Glomerular endothelial cell (primary cell): ENCODE data around the gene ST6GAL1. TPM values are rescaled to one million over a fixed set of nuclear protein-coding genes. Genes with fewer than 3 reads are reported as not detected.

Source experiments
- DNase-seq: peaks from one replicate; pipeline ENCODE4 v3.0.0-alpha.2; 2011; ENCODE audit warnings: low read depth, low spot score; ENCODE audit errors: extremely low read depth
- total RNA-seq: library from RNA; depleted of rRNA; stranded (reverse); fragments of >200 nt; gene quantifications from 2 replicates; pipeline ENCODE4 v1.2.3, GENCODE V29; 2015

ST6GAL1 gene
- total RNA-seq, 1 donor from 2014 or later, result 81.4 TPM

DNA sequence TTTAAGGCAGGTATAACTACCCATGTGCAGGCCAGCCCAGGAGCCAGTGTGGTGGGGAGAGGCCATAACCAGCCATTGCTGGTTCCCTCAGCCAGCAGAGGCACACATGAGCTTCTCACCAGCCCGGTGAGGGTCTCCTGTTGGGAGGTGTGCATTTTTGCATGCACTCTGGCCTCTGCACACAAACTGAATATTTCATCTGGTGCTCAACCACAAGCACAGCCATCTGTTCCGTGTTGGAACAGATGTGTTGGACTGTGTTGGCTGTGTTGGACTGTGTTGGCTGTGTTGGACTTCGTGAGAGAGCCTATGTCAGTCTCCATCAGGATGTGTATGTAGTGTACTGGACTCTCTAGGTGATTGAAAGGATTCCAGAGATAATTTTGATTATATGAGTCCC, 141.8 kb downstream of the ST6GAL1 start:
- no peak for DNase-seq

DNA sequence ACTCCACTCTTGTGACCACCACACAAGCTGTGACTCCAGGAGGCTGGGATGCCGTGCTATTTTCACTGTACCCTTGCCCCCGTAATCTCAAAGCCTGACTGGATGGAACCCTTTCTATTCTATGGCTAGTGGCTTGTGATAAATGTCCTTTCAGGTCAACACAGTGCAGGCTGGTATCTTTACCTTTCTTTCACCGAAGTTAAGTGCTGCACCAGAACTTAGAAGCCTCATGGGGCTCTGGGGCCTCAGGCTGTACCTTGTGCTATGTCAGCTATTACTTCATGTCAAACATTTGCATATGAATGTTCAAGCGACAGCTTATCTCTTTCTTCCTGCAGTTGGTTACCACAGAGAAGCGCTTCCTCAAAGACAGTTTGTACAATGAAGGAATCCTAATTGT, 142.2 kb downstream of the ST6GAL1 start:
- no peak for DNase-seq

DNA sequence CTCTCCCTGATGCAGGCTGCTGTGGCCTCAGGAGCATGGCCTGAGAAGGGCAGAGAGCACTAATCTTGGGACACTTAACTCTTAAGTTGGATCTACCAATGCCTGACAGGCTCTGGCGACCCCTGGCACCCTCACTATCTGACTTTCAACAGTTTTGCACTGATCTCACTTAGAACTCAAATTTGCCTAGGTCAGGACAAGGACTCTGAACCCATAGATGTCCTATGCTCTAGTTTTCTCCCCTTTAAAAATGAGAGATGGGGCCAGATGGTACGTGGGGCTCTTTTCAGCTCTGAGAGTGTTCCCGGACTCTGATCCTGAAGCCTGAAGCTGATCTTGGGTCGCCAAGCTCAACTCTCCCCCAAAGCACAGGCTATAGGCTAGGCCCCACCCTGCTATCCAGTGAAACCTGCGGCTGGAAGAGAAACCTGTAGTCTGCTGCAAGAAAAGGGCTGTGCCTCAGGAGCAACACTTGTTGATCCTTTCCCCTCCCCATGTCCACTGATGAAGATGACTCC, 143.3 kb downstream of the ST6GAL1 start:
- DNase-seq, result no peak

GRCh38 chr3:187074846-187075245, 144.5 kb downstream of the ST6GAL1 start:
- DNase-seq, result no peak

GRCh38 chr3:187076297-187076696, 146.0 kb downstream of the ST6GAL1 start:
- DNase-seq, result no peak

- DNase-seq, result no peak
Measured at GRCh38 chr3:187077085-187077484, 146.8 kb downstream of the ST6GAL1 start.

DNA sequence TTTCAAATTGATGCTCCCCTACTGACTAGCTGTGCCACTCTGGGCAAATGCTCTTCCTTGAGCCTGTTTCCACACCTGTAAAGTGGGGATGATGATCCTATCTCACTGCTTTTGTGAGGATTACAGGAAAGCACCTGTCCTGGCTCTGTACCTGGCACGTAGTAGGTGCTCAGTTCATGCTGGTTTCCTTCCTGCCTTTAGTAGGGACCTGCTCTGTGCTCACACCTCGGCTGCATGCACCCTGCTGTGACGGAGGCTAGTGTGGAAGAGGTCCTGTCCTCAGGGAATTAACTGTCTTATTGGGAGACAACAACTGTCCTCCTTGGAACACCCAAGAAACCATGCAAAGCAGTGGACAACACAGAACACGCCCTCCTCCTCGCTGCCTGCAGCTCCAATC, 147.2 kb downstream of the ST6GAL1 start:
- no peak for DNase-seq

DNA sequence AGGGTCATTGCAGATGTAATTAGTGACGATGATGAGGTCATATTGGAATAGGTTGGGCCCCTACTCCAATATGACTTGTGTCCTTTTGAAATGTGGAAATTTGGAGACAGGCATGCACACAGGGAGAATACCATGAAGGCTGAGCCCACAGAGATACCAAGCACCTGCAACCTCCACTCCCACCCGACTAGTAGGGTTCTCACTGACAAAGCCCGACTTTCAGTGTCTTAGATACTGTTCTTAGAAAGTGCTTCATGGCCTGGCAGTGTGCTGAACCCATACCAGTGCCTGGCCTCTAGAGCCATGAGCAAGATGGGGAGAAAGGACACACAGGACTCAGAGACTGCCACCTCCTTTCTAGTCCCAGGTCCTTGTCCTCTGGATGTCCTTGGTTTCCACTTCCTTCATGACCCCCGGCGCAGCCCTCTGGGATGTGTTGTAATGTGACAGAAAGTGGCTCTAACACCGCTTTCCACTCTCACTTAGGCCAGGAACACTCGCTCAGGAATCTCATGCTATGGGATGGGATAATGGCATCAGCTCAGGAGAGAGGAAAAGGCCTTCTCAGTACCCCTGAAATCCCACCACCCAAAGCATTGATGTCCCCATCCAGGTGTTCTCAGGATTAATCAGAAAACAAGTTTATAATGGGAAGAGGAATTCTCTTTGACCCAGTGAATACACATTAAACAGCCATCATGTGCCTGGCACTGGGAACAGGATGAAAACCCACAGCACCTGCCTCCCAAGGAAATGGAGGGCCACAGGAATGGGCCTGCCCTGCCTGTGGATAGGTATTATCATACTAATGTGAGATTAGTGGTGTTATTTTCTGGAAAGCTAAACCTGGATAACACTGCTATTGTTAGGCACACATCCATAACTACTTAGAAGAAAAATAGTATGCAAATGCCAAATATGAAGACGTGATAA, 149.0 kb downstream of the ST6GAL1 start:
- no peak for DNase-seq

DNA sequence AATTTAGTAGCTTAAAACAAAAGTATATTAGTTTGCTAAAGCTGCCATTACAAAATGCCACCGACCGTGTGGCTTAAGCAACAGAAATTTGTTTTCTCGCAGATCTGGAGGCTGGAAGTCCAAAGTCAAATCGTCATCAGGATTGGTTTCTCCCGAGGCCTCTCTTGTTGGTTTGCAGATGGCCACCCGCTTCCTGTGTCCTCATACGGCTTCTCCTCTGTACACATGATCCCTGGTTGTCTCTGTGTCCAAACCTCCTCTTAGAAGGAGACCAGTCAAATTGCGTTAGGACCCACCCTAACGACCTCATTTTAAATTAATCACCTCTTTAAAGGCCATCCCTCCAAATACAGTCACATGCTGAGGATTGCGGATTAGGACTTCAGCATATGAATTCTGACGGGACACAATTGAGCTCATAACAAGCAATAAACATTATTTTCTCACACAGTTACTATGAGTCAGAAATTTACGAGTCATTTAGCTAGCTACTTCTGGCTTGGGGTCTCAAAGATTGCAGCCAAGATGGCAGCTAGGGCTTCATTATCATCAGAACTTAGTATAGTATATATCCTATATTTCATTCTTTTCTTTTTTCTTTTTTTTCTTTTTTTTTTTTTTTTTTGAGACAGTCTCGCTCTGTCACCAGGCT, 150.6 kb downstream of the ST6GAL1 start:
- no peak for DNase-seq

- no peak for DNase-seq
Measured at GRCh38 chr3:187082758-187083375, 152.5 kb downstream of the ST6GAL1 start.

DNA sequence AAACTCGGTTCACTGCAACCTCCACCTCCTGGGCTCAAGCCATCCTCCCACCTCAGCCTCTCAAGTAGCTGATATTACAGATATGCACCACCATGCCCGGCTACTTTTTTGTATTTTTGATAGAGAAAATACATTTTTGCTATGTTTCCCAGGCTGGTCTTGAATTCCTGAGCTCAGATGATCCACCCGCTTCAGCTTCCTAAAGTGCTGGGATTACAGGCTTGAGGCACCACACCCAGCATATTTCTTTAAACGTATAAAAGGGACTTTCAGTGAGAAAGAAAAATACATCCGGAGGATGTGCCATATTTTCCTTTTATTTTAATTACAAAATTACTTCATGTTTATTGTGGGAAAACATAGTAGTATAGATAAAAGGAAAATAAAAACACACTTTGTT, 153.8 kb downstream of the ST6GAL1 start:
- DNase-seq, result no peak

GRCh38 chr3:187084580-187084979, 154.3 kb downstream of the ST6GAL1 start:
- DNase-seq, result no peak

DNA sequence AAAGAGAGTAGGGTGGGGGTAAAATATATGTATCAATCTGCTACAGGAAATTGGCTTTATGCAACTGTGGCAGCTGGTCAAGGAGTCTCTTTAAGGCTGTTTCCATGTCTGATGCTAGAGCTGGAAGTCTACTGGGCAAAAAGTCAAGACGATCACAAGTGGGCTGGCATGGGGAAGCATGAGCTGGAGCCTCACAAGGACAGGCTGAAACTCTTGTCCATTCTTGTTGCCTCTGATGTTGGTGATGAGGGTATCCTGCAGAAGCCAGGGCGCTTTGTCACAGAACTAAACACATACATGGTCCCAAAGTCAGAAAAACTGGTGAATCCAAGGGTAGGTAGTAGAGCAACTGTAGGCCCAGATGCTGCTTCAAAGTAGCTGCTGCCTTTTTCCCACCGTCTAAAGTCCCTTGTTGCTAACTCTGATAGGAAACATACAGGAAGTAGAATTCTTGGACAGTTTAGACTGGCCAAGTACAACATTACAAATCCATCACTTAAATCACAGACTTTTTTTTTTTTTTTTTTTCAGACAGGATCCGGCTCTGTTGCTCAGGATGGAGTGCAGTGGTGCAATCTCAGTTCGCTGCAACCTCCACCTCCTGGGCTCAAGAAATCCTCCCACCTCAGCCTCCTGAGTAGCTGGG, 154.8 kb downstream of the ST6GAL1 start:
- DNase-seq, result no peak

- DNase-seq, result no peak
Measured at GRCh38 chr3:187085933-187086332, 155.6 kb downstream of the ST6GAL1 start.

DNA sequence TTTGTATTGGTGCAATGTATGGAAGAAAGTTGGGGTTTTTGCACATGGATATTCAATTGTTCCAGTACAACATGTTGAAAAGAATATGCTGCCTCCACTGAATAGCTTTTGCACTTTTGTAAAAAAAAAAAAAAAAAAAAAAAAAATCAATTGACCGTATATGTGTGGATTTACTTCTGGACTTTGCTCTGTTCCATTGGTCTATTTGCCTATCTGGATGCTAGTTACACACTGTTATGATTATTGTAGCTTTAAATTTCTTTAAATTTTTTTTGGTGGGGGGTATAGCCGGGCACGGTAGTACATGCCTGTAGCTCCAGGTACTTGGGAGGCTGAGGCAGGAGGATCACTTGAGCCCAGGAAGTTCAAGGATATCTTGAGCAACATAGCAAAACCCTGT, 156.5 kb downstream of the ST6GAL1 start:
- no peak for DNase-seq

DNA sequence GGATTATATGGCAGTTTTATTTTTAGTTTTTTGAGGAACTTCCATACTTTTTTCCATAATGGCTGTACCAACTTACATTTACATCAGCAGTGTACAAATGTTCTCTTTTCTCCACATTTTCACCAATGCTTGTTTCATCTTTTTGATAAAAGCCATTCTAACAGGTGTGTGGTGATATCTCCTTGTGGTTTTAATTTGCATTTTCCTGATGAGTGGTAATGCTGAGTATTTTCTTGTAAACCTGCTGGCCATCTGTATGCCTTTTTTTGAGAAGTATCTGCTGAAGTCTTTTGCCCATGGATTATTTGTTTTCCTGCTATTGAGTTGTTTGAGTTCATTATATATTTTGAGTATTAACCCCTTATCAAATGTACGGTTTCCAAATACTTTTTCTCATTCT, 158.4 kb downstream of the ST6GAL1 start:
- DNase-seq, result no peak

DNA sequence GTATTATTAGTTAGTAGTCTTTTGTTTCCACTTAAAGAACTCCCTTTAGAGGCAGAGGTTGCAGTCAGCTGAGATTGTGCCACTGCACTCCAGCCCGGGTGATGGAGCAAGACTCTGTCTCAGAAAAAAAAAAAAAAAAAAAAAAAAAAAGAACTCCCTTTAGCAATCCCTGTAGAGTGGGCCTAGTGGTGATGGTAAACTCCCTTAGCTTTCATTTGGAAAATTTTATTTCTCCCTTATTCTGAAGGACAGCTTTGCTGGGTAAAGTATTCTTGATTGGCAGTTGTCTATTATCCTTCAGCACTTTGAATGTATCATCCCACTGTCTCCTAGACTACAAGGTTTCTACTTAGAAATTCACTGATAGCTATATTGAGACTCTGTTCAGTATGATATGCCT, 163.0 kb downstream of the ST6GAL1 start:
- no peak for DNase-seq

GRCh38 chr3:187098923-187099512, 168.7 kb downstream of the ST6GAL1 start:
- DNase-seq, result no peak

DNA sequence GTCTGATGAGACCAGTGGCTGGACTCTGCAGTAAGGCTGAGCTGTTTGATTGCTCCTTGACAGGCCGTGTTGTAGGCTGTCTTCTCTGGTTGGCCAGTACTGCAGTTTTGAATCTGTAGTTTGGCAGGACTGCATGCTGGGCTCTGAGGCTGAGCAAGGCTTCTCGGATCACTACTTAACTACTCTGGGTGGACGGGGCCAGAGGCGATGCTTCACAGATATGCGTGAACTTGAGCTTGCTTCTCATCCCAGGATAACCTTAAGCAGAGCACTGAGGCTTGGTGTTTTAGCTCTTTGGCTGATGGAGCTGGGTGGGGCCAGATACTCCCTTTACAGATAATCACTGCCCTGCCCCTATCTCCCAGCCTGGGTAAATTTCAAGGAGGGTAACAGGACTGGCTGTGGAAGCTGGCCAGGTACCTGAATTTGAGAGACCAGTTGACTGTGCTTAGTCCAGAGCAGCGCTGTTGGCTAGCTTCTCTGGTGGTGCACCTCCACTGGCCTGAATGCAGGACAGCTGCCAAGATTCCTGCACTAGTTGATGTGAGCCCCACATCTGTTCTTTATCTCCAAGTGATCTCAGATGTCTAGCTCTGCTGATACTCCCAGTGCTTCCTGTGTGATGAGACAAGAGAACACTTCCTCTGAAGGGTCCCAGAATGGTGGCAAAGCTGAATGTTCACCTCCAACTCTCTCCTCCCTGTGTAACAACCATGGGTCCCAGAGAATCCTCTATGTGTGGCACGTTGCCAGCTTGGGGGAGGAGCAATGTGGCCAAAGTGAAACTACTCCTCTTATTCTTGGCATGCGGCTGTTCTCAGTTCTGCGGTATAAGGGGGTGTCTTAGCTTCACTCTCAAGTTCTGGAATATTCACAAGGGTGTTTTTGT, 171.1 kb downstream of the ST6GAL1 start:
- peak; percentile 47 for DNase-seq
